Stimulated activated CD4-positive, alpha-beta T cell treated with anti-CD3 and anti-CD28 coated beads, Interleukin-12 subunit alpha, Interleukin-12 subunit beta, amount 100 ng/mL, for 24 hours (primary cell): ENCODE data around the gene MINDY1.

ENCODE experiments used
- DNase-seq, 2 experiments: peaks; one replicate each; pipeline ENCODE4 v3.0.0-alpha.2; 2020; ENCODE audit warnings: low read depth in 2 of 2

MINDY1 gene, protein sequence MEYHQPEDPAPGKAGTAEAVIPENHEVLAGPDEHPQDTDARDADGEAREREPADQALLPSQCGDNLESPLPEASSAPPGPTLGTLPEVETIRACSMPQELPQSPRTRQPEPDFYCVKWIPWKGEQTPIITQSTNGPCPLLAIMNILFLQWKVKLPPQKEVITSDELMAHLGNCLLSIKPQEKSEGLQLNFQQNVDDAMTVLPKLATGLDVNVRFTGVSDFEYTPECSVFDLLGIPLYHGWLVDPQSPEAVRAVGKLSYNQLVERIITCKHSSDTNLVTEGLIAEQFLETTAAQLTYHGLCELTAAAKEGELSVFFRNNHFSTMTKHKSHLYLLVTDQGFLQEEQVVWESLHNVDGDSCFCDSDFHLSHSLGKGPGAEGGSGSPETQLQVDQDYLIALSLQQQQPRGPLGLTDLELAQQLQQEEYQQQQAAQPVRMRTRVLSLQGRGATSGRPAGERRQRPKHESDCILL

DNA sequence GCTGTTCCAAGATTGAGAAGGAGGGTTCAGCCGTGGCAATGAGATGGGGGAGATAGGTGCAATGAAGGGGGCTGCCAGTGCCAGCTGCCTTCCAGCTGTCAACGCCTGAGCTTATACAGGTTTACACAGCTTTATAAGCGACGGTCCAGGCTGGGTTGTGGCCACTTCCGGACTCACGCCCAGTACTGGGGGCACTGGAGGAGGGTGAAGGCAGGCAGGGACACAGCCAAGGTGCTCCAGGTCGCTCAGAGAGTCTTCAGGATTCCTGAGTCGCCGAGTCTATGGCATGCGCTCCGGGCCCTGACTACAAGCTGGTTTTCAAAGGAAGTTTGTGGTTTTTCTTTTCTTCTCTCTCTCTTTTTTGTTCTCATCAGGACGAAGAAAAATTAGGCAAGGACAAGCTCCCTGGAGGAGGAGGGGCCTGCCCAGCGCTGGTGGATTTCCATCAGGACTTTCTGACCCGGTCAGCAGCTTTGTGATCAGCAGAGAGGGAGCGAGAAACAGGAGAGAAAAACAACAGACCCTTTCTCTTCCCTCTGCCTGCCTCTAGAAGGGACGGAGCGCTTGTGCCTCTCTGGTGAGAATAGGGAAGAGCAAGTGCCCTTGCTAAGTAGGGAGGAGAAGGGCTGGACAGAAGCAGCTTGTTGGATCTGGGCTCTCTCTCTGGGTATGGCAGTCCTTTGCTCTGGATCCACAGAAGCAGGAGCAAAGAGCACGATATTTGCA lies at the start of gene MINDY1:
TSS of gene MINDY1 (minus strand) at position 576 of the 726 bp plus-strand sequence. CDS start 4,285 bp downstream, outside the sequence.
- peak in 1 of 2 experiments; percentile 28 for DNase-seq

DNA sequence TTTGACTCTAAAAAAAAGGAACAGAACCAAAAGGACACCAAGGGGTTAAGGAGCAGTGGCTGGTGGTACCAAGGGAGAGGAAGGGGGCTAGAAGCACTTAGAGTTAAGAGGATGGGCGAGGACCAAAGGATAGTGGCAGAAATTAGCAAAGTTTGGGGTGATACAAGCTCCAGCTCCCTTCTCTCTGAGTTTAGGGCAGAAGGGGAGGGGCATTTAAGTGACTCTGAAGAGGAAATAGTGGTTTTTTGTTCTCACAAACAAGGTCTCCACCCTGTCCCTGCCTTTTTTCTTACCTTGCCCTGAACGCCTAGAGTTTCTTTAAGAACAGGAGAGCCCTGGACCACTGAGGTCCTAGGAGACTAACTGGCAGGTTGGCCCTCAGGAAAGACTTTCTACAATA lies 49.4 kb upstream of the MINDY1 start:
- DNase-seq: no peak

DNA sequence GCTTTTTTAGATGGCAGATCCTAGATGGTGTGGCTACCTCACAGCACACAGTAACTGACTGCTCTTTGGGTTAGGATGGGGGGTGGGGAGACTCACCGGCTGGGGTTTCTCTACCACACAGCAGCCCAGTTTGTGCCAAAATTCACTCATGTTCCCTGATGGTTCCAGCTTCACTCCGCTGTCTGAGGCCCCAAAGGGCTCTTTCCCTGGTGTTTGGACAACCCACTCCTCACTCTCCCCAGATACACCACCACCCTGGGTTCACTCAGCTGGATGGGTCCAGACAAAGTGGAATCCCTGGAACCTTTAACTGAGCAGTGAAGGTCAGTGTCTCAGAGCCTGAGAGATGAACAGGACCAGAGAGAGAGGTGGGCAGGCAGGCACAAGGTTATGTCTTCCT lies 48.9 kb upstream of the MINDY1 start:
- DNase-seq: no peak

DNA sequence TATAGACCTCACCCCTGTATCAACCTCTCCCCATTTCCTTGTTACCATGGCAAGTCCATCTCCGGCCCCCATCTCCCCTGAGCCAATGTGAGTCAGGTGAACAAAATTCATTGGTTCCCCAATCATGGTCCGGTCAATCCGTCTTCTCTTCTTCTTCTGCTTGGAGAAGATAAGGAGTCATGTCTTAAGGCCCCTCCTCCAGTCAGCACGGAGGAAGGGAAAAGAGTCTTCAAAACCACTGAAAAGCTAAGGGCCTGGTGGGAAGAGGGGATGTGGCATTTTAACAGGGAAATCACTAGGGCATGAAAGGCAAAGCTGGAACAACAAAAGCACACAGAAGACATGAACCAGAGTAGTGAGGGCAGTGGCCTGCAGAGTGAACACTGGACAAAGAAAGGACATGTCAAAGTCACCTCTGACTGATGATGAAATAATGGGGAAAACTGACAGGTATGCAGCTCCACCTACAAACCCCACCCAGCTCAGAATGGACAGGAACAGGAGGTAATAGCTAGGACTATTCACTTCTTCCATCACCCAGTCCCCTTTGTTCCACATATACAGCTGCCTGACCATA lies 48.4 kb upstream of the MINDY1 start:
- DNase-seq: no peak

DNA sequence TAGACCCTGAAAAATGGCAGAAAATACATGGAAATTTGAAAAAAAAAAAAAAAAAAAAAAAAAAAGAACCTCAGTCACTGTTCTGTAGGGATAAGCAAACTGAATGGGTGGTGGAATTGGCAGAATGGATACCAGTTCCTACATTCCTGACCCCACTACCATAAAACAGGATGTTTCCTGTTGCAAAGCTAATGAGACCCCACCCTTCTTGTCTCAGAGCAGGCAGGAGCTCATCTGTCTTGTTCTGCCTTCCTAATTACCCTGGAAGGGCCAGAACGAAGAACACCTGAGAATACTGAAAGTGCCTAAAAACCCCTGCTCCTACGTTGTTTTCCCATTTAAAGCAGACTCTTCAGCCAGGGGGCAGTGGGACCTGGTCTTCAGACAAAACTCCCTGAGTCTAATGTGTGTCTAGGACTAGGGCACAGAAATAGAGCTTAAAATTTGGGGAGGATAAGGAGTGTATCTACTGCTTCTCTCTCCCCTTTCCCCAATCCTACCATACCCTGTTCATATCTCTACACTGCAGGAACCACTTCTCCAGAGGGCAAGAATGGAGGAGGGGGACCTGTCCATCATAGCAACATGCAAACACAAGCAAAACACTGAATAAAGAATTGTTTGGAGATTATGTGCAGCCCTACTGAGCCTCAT lies 44.8 kb upstream of the MINDY1 start:
- no peak for DNase-seq

DNA sequence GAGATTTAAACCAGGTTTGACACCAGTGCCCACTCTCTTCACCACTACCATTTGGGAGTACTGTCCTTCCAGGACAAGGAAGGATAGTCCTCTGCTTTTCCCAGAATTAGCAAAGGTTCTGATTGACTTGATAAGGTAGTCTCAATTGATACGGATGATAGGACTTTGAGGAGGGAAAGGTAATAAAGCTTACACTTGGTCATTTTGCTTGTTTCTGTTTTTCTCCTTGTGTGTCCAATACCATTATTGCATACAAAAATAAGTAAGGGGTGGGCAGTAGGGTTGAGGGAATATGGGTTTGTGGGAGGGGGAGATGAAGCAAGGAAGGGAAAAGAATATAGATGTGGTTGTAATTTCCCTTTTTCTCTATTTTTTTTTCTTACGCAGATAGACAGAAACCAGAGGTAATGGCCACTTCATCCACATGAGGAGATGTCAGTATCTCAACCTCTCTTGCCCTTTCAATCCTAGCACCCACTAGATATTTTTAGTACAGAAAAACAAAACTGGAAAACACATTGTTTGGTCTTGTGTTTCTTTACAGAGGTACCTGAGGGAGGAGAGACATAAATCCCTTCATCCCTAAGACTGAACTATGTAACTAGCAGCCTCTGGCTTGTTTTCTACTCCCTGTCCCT lies 43.5 kb upstream of the MINDY1 start:
- DNase-seq: no peak

DNA sequence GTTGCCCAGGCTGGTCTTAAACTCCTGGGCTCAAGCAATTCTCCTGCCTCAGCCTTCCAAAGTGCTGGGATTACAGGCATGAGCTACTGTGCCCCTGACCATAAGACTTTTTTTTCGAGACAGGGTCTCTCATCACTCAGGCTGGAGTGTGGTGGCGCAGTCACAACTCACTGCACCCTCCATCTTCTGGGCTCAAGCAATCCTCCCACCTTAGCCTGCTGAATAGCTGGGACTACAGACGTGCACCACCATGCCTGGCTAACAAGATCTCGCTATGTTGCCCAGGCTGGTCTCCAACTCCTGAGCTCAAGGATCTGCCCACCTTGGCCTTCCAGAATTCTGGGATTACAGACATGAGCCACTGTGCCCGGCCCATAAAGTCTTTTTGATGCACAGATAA lies 42.8 kb upstream of the MINDY1 start:
- DNase-seq: no peak

DNA sequence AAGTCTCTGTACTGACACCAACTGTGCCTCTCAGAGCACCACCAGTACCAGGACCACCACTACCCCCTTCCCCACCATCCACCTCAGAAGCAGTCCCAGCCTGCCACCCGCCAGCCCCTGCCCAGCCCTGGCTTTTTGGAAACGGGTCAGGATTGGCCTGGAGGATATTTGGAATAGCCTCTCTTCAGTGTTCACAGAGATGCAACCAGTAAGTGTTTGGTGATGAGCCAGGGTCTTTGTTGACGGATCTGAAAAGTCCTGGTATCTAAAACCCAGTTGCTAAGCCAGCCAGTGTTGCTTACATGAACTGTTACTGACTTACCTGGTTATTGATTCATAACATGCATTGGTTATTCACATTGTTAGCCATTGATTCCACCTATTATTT lies 41.9 kb upstream of the MINDY1 start:
- DNase-seq: no peak

DNA sequence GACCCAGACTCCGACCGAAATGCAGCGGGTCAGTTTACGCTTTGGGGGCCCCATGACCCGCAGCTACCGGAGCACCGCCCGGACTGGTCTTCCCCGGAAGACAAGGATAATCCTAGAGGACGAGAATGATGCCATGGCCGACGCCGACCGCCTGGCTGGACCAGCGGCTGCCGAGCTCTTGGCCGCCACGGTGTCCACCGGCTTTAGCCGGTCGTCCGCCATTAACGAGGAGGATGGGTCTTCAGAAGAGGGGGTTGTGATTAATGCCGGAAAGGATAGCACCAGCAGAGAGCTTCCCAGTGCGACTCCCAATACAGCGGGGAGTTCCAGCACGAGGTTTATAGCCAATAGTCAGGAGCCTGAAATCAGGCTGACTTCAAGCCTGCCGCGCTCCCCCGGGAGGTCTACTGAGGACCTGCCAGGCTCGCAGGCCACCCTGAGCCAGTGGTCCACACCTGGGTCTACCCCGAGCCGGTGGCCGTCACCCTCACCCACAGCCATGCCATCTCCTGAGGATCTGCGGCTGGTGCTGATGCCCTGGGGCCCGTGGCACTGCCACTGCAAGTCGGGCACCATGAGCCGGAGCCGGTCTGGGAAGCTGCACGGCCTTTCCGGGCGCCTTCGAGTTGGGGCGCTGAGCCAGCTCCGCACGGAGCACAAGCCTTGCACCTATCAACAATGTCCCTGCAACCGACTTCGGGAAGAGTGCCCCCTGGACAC lies 41.4 kb upstream of the MINDY1 start:
- DNase-seq: peak in 1 of 2 experiments; percentile 45

DNA sequence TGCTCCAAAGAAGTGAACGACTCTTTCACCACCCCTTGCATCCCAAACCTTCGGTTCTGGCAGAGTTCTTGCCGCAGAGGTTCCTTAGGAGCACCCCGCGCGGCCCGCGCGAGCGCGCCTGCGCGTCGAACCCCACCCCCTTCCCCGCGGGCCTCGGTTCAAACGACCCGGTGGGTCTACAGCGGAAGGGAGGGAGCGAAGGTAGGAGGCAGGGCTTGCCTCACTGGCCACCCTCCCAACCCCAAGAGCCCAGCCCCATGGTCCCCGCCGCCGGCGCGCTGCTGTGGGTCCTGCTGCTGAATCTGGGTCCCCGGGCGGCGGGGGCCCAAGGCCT lies 40.9 kb upstream of the MINDY1 start, which contains the start of gene C1orf56:
TSS of gene C1orf56 (plus strand) at position 161 of the 334 bp plus-strand sequence. CDS start at position 258, 97 bp downstream.
- peak in 1 of 2 experiments; percentile 45 for DNase-seq

DNA sequence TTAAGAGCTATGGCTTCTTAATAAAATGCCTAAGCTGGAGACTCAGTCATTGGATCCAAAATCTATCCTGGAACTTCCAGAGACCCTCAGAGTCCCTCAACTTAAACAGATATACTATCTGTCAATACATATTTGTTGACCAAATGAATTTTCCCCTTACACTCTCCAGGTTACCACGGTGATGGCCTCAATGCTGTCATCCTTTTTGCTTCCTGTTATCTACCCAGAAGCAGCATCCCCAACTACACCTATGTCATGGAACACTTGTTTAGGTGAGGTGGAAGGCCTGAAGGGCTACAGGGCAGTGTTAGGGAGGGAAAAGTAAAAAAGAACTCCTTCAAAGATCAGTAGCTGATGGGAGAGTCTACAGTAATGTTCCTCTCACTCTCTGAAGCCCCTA lies 36.5 kb upstream of the MINDY1 start:
- DNase-seq: no peak

DNA sequence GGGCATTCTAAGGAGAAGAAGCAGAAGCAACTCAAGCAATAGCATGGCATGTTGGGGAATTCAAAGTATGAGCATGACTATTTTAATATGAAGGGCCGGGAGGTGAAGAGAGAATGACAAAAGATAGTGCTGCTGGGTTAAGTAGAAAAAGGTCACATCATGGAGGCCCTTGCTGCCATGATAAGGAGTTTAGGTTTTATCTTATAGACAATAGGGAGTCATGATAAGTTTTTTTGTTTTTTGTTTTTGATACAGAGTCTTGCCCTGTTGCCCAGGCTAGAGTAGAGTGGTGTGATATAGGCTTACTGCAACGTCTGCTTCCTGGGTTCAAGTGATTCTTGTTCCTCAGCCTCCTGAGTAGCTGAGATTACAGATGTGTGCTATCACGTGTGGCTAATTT lies 32.8 kb upstream of the MINDY1 start:
- no peak for DNase-seq

DNA sequence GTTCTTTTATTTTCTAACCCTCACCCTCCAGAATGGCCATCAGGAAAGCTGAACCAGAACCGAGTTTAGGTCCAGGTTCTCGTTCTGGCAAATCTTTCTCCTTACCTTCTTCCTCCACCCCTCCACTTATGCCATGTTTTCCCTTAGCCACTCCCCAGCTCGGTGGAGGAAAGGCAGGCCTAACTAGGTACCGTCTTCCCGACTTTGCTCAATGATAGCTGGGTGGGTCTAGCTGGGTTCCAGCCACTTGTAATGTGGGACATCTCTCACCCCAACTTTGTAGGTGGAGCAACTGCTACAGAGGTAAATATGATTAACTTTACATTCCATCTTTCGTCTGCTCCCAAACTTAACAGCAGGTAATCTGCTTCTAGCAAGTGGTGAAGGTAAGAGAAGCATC lies 30.3 kb upstream of the MINDY1 start:
- DNase-seq: no peak

DNA sequence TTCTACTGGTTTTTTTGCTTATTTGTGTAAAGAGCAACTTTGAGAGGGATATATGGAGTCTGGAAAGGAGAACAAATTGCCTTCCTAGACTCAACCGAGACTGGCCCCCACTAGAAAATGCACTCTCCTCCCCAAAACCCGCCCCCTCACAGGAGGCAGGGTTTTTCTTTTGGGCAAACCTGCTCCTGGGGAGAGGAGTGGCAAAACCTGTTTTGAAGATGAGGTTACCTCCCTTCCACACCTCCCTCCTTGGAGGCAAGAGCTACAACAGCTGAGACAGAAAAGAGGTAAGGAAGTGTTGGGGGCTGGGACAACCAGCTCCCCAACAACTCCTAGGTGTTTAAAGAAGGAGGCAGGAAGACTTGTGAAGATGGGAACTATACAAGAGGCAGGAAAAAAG lies 29.7 kb upstream of the MINDY1 start, which contains the start of gene BNIPL:
TSS of gene BNIPL (plus strand) at position 231 of the 400 bp plus-strand sequence. CDS start at position 371, 140 bp downstream.
- DNase-seq: no peak

DNA sequence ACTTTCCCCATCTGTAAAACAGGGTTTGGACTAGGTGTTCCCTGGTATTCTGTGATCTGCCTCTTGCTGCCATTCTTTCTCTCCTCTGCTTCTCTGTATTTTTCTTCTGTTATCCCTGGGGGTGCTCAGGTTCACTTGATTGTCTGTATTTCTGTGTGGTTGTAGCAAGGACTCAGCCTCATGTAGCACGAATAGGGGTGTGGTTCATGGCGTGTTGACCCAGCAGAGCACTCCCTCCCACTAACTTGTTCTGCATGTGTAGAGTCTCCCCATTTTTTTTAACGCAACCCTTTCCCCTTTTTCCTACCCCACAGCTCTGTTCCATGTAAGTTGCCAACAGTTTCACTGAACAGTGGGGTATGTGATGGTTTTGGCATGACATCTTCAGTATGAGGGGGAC lies 28.5 kb upstream of the MINDY1 start:
- DNase-seq: no peak

DNA sequence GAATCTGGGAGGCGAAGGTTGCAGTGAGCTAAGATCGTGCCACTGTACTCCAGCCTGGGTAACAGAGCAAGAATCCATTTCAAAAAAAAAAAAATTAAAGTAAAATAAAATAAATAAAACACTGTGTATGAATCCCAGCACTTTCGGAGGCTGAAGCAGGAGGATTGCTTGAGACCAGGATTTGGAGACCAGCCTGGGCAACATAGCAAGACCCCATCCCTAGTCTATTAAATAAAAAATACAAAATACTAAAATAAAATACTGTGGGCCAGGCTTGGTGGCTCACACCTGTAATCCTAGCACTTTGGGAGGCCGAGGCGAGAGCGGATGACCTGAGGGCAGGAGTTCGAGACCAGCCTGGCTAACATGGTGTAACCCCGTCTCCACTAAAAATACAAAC lies 25.5 kb upstream of the MINDY1 start:
- DNase-seq: no peak

DNA sequence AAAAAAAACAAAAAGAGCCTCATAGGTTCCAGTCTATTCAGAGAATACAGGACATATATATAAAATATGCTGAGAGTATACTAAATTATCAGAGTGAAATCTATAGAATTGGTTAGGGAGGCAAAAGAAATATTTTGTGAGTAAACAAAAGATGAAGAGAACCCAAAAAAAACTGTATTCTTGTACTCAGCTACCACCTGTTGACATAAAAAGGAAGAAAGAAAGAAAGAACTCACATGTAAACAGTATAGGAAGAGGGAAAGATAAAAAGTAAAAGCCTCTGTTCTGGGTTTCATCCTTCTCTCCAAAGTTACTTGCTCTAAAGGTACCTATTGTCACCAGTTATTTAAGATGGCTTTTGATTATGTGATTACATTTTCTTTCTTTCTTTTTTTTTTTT lies 19.8 kb upstream of the MINDY1 start:
- no peak for DNase-seq

DNA sequence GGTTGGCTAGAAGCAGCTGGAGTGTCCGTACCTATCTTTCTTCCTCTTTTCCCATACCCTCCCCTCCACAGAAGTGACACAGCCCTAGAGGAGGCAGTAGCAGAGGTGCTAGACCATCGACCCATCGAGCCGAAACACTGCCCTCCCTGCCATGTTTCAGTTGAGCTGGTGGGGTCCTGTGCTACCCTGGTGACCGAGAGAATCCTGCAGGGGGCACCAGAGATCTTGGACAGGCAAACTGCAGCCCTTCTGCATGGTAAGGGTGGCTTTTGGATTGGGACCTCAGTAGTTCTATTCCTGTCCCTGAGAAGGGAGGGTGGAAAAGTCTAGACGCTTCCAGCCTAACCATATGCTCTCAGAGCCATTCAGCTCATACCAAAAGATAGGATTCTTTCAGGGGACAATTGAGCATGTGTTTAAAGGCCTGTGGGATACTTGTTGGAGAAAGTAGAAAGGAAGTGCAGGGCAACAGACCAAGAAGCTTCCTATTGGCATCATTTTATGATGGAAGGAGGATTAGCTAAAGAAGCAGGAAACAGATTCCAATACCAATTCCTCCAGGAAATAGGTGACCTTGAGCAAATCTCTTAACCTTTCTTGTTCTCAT lies 17.9 kb upstream of the MINDY1 start:
- peak; percentile 59 to 79 for DNase-seq

DNA sequence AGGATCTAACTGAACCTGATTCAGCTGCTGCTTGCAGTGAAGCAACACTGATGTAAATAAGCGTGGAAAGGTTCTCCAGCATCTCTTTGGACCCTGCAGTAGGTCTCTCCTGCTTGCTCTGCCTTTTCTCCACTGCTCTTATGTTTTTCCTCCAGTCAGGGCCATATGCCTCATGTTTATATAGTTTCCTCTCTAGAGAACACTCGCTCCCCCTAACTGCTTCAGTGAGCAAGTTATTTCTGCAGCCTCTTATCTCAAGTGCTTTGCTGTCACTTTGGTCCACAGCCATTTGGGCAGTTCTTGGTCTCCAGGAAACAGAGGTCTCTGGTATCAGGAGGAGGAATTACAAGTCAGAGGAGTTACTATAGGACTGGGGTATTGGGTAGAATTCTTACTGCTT lies 6.8 kb upstream of the MINDY1 start:
- no peak for DNase-seq

DNA sequence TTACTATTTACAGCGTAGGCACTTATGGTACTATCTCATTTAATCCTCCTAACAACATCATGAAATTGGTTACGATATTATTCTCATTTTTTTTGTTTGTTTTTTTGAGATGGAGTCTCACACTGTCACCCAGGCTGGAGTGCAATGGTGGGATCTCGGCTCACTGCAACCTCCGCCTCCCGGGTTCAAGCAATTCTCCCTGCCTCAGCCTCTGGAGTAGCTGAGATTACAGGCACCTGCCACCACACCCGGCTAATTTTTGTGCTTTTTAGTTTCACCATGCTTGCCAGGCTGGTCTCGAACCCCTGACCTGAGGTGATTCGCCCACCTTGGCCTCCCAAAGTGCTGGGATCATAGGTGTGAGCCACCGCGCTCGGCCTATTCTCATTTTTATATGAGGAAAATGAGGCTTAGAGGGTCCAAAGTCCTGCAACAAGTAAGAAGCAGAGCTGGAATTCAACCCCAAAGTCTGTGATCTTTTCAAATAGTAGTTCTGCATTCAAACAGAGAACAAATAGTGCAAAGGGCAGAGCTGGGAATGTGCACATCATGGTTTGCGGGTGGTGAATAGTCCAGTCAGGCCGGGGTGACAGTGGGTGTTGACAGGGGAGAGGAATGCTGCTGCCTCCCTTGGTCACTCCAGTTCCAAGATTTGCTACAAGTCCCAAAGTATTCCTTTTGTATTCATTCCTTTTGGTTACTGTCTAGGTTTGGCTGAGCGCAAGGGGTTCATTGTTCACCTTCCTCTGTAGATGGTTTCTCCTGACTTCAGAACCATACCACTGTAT lies 6.2 kb upstream of the MINDY1 start:
- DNase-seq: no peak
